COLO668 (cell line): ENCODE results near the gene RAI1.
"Not testable (repeated sequence)": the region's sequence is repeated elsewhere in the genome, so short reads cannot be mapped to it uniquely, and the experiment has no call there.

ENCODE experiments used
- DNase-seq: peaks from one replicate; lab custom pipeline; 2025; ENCODE audit not compliant: unreplicated experiment; lab: John Stamatoyannopoulos, UW

Gene RAI1

GRCh38 chr17:17664064-17664452 is 17.2 kb upstream of the RAI1 start:
- no peak for DNase-seq

GRCh38 chr17:17665255-17665654 is 16.0 kb upstream of the RAI1 start:
- no peak for DNase-seq

GRCh38 chr17:17666111-17666714 is 15.0 kb upstream of the RAI1 start:
- no peak for DNase-seq

GRCh38 chr17:17667231-17667630 is 14.0 kb upstream of the RAI1 start:
- no peak for DNase-seq

- peak; percentile 24 for DNase-seq
Measured at GRCh38 chr17:17667947-17668346, 13.3 kb upstream of the RAI1 start.

GRCh38 chr17:17668358-17668757 is 12.9 kb upstream of the RAI1 start:
- no peak for DNase-seq

- peak; percentile 50 for DNase-seq
Measured at GRCh38 chr17:17668775-17669579, 12.3 kb upstream of the RAI1 start.

- peak; percentile 15 for DNase-seq
Measured at GRCh38 chr17:17669580-17670235, 11.6 kb upstream of the RAI1 start.

GRCh38 chr17:17670701-17671305 is 10.5 kb upstream of the RAI1 start:
- DNase-seq = no peak

- DNase-seq = no peak
Measured at GRCh38 chr17:17671369-17672129, 9.7 kb upstream of the RAI1 start.

- no peak for DNase-seq
Measured at GRCh38 chr17:17672453-17673368, 8.5 kb upstream of the RAI1 start.

- DNase-seq = no peak
Measured at GRCh38 chr17:17675416-17675815, 5.8 kb upstream of the RAI1 start.

- DNase-seq = peak; percentile 19
Measured at GRCh38 chr17:17675925-17676534, 5.2 kb upstream of the RAI1 start.

- DNase-seq = no peak
Measured at GRCh38 chr17:17676752-17677151, 4.5 kb upstream of the RAI1 start.

GRCh38 chr17:17677299-17678040 is 3.8 kb upstream of the RAI1 start:
- DNase-seq = no peak

- DNase-seq = not testable (repeated sequence)
Measured at GRCh38 chr17:17678063-17678699, 3.1 kb upstream of the RAI1 start.

GRCh38 chr17:17679243-17679642 is 2.0 kb upstream of the RAI1 start:
- no peak for DNase-seq

GRCh38 chr17:17679748-17680147 is 1.5 kb upstream of the RAI1 start:
- DNase-seq = no peak
